AG20443 (cell line): ENCODE data around the gene AGTR1.
"Not testable (repeated sequence)": the region's sequence is repeated elsewhere in the genome, so short reads cannot be mapped to it uniquely, and the experiment has no call there.

Source experiments
- DNase-seq: peaks from one replicate; pipeline ENCODE4 v3.0.0; 2012; ENCODE audit warnings: low spot score, mixed read lengths

The AGTR1 gene

DNA sequence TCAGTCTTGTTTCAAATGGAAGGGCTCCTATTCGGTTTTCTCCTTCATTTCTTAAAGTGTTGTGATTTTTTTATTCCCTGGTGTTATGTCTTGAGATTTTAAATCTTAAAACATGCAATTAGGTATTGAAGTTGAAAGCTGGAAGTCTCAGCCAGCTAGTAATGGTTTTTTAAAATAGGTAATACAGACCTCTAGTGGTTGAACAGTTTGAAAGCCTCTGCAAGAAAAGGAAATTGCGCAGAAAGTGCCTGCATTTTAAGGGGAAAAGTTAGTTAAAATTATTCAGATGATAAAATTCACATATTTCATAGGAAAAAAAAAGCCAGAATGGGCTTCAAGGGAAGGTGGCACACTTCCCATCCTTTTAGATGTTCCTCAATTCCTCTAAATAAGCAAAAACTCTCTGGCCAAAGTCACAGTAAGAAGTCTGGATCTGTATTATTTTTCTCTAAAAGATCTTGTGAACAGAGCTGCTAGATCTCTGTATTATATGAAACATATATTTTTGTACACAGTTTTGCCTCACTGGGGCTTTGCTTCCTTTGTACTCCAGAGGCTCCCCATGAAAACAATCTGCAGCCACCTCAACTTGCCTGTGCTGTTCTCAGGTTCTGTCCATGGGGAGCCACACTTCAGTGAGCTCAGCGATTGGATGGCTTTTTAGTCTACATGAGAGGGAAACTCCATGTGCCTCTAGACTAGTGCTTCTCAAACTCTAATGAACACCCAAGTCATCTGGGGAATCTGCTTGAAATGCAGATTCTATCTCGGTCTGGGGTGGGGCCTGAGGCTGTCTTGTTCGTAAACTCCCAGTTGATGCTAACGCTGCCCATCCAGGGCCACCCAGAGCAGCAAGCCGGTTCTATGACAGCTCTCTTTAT lies 21.5 kb downstream of the AGTR1 start:
- DNase-seq = peak; percentile 27

DNA sequence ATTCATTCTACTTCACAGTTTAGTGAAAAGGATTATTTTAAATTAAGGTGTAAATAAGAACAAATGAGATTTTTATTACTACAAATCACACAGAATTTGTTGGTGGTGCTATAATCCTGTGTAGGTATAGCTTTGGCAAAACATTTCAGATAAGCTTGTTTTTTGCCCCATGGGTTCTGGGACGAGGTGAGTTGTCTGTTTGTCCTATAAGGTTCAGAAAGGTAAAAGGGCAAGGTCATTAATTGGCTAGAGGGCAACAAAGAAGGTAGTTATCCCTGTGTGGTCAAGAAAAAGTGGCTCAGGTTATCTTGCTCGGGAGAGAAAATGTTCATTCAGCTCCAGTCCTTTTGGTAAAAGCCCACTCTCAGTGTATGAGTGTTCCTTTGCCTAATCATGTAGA lies 23.2 kb downstream of the AGTR1 start:
- DNase-seq = no peak

DNA sequence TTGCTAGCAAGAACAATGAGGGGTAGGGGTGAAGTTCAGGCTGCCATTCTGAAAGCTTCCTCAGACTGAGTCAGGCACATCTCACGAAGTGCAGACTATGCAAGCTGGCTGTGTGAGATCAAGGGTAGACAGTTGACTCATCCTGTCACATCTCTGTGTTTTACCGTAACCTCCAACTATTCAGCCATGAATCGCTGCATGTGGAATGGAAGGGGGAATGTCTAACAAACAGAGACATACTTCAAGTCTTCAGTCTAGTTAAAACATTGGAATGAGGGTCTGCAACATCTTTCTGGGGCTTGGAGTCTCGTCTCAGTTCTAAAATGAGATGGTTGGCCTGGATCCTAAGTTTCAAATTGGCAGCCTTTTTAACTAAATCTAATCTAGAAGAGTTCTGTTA lies 25.9 kb downstream of the AGTR1 start:
- peak; percentile 82 for DNase-seq

DNA sequence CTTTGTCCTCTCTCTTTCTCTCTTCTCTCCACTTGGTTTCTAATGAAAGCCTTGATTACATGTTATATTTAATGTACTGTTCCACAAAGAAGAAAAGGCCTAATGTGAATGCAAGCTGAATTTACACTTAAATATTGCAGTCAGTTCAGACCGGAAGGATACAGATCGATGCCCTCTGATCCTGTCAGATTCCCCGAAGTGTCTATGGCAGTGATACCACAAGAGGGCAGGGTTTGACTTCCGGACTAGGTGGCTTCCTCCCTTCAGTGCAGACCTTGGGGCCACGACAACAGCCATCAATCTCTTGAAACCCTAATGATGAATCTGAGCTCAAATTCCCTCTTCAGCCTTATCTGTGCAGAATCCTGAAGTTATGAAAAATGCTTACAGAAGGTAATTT lies 29.5 kb downstream of the AGTR1 start:
- peak; percentile 46 for DNase-seq

DNA sequence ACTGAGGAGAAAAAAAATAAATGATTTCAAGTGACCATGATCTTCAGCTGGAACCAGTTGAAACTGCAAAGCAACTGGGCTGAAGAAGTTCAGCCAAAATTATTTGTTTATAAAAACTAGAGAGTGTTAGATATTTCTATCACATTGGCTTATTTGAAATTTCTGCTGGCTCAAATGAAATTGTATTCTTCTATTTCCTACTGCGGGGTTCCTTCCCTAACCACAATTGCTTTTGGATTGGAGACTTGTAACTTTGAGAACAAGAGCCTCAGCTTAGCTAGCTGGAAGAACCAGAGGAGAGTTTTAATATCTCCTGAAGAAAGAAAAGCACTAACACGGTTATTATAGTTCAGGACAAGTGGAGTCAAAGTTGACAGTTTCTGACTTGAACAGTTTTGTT lies 31.1 kb downstream of the AGTR1 start:
- DNase-seq = no peak

DNA sequence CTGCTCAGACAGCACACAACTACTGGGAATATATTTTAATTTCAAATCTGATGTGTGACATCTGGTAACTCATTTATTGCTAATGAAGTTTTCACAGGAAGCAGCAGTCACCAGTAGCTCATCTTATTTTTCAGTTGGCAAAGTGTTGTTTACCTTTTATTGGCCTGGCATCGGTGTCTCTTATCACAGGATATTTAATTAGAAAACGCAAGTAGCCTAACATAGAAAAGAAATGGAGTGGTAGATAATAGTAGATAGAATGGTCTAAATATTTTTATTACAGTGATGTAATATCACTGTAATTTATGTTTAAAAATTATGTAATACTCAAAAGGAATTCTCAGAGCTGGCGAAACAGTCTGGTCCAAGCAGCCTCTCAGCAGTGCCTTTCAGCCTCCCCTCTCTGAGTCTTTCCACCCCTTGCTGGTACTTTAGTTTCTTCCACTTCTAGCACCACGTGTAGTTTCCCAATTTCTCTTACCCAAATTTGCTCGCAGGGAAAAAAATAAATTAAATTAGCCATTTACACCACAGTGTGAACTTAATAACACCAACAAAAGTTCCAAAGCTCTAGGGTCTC lies 31.9 kb downstream of the AGTR1 start:
- no peak for DNase-seq

DNA sequence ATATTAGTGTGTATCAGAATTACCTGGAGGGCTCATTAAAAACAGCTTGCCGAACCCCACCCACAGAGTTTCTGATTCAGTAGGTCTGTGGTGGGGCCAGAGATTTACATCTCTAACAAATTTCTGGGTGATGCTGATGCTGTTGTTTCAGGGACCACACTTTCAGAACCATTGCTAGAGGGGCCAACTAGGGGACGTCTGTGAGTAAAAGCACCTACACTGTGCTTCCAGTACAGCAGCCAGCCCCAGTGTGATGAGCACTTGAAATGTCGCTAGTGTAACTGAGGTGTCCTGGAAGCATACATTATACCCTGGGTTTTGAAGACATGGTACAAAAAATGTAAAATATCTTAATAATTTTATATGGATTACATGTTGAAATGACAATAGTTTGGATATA lies 33.0 kb downstream of the AGTR1 start:
- no peak for DNase-seq

DNA sequence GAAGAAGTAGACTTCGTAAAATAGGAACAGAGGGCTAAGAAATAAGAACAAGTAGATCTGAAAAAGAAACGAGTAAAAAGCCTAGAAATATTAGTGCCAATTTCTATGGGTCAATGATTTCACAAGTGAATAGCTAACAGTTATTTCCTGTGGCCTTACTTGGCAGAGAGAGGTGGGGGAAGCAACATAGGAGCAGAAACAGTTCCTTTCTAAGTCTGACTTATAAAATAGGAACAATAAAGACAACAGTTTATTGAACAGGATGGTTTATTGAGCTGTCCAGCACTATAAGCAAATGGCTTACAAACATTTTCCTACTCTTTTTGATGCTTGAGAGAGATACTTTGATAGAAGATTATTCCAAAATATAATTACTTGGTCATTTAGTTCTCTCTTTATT lies 37.9 kb downstream of the AGTR1 start:
- DNase-seq = no peak

DNA sequence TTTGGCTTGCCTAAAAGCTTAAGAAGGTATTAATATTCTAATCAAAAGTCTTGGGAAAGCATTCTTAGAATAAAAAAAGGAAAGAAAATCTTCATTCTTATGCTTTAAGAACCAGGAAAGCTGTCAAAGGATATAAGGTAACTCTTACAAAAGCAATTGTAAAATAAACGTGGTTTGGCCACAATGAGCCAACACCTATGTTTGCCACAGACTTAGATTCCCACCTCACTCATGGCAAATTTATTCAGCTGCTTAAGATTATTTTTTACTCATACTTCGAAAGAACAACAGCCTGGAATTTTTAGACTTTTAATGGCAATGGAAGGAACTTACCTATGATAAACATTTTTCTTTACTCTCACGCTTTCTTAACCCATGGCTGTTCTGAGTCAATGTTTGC lies 38.4 kb downstream of the AGTR1 start:
- DNase-seq = no peak

DNA sequence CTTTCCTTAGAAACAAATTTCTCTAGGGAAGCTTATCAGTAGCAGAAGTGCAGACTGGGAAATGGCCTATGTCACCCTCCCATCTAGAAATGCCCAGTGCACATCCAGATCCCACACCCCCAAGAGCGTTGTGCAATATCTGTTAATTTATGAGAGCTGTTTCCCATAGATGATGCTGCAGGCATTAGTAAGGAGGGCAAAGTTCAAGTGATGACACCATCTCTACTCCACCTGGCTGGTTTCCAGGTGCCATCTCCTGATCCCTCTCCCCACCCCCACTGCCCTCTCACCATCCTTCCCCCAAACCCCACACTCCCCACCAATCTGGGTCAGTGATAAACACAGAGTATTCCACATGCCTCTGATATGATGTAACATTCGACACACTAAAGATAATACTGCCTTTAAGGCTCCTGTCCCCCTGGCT lies 39.4 kb downstream of the AGTR1 start:
- DNase-seq = no peak

DNA sequence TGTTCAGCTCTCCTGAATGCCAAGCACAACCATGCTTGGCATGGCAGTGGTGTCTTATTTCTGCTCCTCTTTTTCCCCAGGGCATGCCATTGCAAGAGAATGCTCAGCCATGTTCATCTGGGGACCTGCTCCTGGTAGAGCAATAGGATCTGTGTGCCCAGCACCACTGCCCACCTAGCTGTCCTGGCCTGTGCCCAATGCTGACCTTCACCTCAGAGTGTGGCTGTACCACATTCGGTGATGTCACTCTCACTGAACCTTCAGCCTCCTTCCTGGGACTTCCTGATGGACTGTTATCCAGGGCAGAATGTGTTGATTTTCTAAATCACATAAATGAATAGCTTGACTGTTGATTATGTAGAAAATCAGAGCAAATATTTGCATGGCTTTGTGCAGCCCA lies 42.0 kb downstream of the AGTR1 start:
- DNase-seq = no peak

DNA sequence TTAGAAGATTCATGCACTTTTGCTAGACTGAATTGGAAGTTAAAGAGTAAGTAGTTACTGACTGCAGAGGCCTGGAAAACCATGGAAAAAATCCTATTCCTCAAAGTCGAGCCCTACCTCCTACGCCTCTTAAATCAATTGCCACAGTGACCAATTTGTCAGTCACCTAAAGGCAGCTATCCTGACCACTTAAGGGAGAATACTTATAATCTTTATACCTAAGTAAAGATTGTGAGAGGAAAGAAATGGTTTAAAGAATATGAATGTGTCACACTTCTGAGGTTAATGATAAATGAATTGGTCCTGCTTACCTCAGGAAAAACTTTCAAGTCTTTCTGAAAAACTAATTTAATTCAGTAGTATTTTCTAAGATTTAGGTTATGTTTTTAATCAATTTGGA lies 42.6 kb downstream of the AGTR1 start:
- no peak for DNase-seq

DNA sequence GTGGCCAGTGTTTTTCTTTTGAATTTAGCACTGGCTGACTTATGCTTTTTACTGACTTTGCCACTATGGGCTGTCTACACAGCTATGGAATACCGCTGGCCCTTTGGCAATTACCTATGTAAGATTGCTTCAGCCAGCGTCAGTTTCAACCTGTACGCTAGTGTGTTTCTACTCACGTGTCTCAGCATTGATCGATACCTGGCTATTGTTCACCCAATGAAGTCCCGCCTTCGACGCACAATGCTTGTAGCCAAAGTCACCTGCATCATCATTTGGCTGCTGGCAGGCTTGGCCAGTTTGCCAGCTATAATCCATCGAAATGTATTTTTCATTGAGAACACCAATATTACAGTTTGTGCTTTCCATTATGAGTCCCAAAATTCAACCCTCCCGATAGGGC lies 43.5 kb downstream of the AGTR1 start:
- DNase-seq = no peak

DNA sequence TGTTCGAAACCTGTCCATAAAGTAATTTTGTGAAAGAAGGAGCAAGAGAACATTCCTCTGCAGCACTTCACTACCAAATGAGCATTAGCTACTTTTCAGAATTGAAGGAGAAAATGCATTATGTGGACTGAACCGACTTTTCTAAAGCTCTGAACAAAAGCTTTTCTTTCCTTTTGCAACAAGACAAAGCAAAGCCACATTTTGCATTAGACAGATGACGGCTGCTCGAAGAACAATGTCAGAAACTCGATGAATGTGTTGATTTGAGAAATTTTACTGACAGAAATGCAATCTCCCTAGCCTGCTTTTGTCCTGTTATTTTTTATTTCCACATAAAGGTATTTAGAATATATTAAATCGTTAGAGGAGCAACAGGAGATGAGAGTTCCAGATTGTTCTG lies 44.4 kb downstream of the AGTR1 start:
- no peak for DNase-seq

DNA sequence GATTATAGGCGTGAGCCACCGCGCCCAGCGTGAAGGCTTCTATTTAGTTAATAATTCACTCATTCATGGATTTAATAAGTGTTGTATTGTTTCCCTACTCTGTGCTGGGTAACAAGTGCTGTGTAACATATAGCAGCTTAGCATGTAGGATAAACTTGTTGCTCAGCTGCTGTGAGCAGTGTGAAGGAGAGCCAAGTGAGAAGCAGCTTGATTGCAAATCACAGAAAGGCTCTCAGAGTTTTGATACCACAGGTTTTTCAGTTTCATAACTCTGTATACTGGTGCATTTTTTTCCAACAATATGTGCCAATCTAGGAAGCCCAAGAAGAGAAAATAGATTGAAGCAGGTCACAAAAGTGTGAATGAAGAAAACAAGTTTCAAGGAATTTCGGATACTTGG lies 48.4 kb downstream of the AGTR1 start:
- DNase-seq = no peak

DNA sequence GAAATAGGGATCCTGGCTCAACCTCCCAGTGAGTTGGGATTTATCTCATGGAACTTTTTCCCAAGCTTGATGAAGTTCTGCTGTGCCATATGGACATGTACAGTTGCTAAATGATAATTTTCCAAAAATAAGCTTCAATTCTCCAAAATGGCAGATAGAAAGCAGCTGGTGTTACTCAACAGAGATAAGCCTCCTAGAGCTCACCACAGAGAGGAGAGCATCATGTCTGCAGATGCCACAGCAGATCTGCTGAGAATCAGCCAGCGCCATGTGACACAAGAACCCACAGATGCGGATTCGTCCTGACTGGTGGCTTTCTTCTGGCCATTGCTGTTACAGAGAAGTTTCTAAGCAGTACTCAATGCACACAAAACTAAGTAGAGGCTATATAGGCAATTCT lies 50.6 kb downstream of the AGTR1 start:
- DNase-seq = no peak

DNA sequence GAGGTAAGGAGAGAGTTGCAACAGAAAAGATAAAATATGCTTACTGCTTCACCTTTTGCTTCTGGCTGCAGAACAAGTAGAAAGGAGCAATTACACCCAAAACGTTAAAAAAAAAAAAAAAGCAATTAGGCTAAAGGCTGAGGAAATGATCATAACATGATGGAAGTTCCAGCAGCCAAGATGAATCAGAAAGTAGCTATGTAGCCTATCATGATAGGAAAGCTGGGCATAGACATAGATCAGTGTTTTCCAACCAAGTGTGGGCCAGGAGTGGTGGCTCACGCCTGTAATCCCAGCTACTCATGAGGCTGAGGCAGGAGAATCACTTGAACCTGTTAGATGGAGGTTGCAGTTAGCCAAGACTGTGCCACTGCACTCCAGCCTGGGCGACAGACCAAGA lies 52.6 kb downstream of the AGTR1 start:
- no peak for DNase-seq

DNA sequence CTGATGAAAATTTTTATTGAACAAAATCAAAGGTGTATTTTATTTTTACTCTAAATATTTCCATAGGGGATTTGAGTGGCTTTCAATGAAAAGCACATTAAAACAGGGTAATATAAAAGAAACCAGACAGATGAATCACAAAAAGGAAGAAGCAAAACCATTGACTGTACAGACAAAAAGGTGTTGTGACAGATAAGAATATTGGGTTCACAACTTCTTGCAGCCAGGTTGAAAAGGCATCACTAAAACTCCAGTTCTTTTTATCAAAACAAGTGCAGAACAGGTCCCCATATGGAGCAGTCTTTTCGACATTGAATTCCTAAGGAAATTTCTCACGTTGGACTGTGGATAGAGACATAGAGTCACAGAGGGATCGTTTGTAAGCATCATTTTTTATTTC lies 53.8 kb downstream of the AGTR1 start:
- DNase-seq = no peak

DNA sequence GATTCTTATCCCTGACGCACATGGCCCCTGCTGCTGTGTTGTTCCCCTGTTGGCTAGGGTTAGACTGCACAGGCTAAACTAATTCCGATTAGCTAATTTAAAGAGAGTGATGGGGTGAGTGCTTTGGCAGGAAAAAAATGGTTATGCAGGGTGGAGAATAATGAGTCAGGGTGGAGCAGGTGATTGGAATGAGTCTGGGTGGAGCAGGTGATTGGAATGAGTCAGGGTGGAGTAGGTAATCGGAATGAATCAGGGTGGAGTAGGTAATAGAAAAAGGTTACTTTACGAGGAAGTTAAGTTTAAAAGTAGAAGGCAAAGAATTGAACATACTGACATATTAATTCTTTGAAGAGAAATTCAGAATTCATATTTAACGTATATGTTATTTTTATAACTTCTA lies 55.7 kb downstream of the AGTR1 start:
- not testable (repeated sequence) for DNase-seq

DNA sequence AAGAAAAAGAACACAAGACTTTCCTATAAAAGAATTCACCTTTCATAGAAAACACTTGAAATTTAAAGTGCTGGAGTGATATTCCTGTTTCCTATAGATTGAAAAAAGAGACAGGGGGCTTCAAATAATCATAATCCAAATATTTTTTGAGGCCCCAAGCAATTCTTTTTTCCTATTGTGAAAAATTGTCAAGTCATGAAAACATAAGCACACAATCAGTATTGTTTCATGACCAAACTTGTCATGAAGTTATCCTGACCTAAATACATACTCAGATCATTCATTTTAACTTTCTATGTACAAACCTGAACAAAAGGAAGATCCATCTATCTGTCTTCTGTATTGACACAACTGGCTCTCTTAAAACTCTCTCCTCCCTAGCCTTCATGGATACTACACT lies 57.9 kb downstream of the AGTR1 start:
- DNase-seq = no peak

DNA sequence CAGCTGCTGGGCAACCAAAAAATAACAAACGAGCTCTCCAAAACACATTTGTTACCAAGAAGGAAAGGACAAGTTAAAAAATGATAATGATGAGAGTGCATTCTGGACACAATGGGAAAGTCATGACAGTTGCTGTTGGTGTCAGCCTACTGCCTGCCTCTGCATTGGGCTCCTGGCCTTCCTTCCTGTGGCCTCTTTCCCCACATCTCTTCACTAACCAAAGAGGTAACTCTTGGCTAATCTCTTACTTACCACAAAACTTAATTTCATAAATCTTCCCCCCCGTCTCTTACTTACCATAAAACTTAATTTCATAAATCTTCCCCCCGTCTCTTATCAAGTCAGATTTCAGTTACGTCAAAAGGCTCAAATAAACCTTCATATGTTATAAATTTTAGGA lies 58.6 kb downstream of the AGTR1 start:
- DNase-seq = no peak

DNA sequence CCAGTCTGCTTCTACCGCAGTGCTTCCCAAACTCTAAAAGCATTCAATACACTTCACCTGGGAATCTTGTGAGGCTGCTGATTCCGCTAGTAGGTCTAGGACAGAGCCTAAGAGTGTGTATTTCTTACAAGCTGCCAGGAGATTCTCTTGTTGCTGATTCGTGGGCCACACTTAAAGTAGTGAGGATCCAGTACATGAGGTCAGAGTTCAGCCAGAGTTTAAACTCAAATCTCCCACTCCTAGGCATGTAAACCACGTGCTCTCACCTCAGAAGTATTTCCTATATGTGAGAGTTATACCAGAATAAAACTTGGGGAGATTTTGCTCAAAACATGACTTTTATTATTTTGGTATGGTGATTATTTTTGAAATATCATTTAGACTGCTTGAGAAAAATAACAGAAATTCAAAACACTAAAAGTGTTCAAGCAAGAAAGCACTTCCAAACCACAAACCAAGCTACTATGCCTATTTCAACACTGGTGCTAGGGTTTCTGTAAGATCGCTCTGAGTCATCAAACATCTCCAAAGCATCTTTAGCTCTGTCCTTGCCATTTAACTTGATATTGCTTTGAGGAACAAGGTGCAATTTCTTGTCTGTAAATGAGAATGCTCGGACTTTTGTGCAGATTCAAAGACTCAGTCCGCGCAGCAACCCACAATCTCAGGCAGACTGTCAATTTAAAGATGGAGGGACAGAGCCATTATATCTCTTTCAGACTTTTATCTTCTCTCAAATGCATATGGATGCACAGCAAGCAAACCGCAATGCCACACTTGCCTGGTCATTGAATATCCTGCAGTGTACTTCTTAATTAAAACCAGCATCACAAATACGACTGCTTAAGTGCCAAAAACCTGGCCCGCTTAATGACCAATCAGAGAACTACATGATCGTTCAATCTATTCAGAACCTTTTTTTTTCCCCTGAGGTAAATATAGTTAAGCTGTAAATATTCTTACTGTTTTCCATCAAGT lies 59.8 kb downstream of the AGTR1 start:
- DNase-seq = peak; percentile 79
